C1 segment of cervical spinal cord (tissue), 14 donors: ENCODE results near the gene SLC4A8.
"Not testable (repeated sequence)": the region's sequence is repeated elsewhere in the genome, so short reads cannot be mapped to it uniquely, and the experiment has no call there.

ENCODE experiments used
- DNase-seq, 14 donors: peaks; one replicate each; lab custom pipeline; 2025; lab: John Stamatoyannopoulos, UW

The SLC4A8 gene

GRCh38 chr12:51475543-51475942 is 50.9 kb downstream of the SLC4A8 start:
- DNase-seq, result no peak

DNA sequence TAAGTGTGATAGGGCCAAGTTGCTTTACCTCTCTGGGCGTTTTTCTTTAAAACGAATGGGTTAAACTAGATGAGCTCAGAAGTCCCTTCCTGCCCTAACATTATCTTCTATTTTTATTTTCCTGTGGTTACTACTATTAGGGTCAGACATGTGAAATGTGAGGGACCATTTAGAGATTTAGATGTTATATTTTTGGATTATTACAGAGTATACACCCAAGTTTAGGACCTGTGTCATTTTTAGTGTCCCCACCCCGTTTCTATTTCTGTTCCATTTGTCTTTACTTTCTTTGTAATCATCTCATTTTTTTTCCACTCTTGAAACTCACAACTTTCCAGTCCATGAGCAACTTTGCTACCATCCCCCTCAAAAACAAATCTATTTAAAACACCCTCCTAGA is 56.3 kb downstream of the SLC4A8 start:
- DNase-seq, result no peak

GRCh38 chr12:51482929-51483697 is 58.5 kb downstream of the SLC4A8 start:
- no peak for DNase-seq

- DNase-seq, result no peak
Observed at GRCh38 chr12:51484119-51484518, 59.5 kb downstream of the SLC4A8 start.

- no peak for DNase-seq
Observed at GRCh38 chr12:51488281-51488680, 63.6 kb downstream of the SLC4A8 start.

- no peak for DNase-seq
Observed at GRCh38 chr12:51493281-51493680, 68.7 kb downstream of the SLC4A8 start.

DNA sequence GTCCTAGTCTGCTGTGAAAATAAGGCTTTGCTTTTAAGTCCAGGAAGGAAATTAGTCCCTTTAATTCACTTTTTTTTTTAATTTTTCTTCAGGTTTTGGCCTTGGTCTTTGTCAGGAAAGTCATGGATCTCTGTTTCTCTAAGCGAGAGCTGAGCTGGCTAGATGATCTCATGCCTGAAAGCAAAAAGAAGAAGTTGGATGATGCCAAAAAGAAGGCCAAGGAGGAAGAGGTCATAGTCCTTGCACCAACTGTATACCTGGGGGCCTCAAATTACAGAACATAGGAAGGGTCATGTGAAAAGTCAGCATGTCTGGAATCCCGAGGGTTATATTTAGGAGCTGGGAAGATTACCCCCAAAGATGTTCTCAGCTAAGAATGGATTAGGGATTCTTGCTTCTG is 72.3 kb downstream of the SLC4A8 start:
- DNase-seq, result no peak

GRCh38 chr12:51504851-51505250 is 80.2 kb downstream of the SLC4A8 start:
- no peak for DNase-seq

DNA sequence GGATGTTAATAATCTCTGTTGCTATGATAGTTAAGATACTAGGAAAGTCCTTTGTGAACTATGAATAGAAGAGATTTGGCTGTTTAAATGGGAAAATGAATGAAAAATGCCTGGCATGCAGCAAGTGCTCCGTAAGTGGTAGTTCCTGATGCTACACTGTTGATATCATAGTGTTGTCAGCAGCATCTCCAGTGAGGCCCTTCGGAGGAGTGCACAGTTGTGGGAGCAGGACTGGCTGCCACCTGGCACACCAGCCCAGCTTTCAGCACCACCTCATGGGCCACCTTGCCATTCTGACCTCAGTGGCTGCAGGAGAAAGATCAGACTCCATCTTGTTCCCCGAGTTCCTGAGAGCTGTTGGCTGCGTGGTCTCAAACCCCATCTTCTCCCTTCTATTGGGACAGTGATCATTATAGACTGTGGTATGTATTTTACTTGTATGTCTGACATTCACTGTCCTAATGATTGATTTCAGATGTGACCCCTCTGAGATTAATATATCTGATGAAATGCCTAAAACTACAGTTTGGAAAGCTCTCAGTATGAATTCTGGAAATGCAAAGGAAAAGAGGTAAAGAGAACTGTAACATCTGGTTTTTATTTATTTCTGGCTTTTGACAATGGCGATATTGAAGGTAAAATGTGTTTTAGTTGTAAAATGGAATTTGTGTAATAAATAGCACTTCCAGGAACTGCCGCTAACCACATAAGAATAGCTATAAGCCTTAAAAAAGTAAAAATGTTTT is 80.9 kb downstream of the SLC4A8 start:
- DNase-seq, result no peak

DNA sequence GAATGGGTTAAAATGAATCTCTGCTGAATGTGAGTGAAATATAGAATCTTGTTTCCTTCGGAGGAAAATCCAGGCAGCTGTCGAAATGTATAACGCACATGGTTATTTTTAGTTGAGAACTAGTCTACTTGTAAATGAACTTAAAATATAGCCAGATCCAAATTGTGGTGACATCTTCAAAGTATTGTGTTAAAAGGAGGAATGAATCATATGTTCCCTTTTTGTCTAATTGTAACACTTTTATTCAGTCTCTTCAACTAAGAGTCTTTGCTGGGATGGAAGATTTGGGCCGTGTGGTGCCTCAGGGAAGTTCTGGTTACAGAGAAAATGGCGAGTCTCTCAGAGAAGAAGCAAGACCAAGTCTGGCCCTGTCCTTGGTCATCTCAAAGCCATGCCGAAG is 82.5 kb downstream of the SLC4A8 start:
- DNase-seq, result no peak

DNA sequence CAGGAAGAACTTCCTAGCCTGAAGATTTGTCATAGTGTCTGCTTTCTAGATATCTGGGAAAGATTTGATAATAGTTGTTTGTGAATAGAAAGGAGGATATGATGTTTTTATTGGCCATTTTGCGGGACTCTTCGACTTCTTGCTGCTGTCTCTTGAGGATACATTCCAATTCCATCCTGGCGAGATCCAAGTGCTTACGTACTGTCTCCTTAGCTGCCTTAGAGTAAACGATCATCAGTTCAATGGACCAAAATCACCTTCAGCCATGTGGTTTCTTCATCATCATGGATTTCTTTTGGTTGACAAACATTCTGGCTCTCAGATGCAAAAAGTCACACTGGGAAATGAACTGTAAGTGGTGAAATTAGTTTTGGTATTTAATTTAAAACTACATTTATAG is 83.7 kb downstream of the SLC4A8 start:
- no peak for DNase-seq

- no peak for DNase-seq
Observed at GRCh38 chr12:51511546-51512260, 87.1 kb downstream of the SLC4A8 start.

DNA sequence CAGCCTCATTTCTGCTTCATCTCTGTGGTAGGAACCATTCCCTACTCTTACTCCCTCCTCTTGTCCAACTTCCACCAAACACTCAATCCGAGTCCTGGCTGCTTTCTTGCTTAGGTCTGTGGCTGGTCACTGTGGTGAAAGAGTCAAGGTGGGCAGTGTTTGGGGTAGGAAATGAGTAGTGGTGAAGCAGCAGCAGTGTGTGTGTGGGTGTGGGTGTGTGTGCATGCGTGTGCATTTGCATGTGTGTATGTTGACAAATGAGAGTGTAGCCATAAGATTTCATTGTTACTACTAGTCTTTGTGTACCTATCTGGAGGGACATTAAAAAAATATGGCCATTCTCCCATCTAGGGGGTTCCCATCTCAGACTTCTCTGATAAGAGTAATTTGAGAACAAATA is 87.8 kb downstream of the SLC4A8 start:
- no peak for DNase-seq

DNA sequence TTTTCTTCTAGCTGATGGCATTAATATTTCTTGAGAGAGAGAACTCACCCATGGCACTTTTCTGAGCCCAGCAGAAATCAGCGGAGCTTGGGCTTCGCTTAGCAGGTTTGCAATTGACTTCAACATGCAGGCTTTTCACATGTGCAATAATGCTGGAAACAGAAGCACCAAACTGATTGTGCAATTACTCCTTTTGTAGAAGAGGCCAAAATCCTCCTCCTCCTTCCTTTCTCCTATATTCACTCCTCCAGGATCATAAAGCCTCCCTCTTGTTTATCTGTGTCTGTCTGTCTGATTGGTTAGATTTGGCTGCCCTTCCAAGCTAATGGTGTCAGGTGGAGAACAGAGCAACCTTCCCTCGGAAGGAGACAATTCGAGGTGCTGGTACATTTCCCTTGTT is 90.4 kb downstream of the SLC4A8 start:
- DNase-seq, result not testable (repeated sequence)

DNA sequence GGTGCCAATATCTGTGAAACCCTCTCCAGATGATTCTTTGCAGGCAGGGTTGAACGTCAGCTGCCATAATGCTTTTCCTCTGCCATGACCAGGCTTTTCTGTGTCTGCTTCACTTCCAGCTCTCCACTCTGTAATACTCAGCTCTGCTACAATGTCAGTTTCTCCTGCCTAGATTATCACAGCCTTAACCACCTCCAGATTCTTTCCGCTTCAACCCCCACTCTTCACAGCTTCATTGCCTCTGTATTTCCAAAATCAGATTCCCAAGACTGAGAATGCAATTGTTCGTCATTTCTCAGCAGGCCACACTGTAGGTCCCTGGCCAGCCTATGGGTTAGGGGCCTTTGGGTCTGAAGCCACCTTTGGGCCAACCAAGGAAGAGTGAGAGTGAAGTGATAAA is 92.7 kb downstream of the SLC4A8 start:
- no peak for DNase-seq

DNA sequence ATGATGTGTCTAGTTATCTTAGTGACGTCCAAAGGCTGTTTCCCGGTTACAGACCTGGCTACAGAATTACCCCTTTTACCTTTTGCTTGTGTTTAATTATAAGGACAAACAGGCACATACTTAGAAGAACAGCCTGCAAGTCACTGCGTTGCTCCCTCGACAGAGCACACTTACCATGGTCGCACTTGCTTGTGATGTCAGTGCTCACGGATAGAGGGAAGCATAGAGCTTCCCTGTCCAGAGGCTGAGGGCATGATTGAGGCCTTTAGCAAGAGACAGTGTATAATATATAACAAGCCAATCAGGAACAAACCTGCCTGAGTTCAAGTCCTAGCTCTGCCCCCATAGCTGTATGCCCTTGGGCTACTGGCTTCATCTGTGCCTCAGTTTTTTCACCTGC is 93.2 kb downstream of the SLC4A8 start:
- DNase-seq, result no peak

GRCh38 chr12:51519755-51520154 is 95.1 kb downstream of the SLC4A8 start:
- no peak for DNase-seq

DNA sequence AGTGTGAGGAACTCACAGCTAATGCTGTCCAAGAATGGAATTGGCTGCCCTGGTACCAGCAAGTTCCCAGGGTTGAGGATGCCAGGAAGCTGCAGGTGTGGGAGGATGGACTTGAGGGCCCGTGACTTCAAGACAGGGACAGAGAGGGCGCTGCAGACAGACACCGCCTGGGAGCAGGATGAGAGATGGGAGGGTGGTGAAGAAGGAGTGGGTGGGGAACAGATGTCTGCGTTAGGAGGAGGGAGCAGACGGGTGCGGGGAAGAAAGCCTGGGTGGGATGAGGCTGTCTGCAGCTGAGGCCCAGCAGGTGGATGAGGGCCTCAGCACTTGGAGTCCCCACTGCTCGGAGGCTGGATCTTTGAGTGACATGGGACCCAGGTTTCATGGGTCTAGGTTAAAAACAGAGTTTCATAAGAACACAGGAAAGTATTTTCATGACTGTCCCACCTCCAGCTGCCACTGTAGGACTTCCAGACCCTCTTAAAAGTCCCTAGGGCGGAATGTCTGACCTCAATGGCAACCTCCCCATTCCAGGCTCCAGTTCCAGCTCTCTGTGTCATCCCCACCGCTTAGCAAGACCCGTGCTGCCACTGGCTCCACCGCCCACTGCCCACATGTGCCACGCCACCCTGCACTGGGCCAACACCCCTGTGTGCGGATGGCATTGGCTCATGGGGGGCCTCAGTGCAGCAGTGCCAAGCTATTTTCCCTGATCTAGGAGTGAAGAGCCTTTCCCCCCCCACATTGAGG is 96.1 kb downstream of the SLC4A8 start:
- DNase-seq, result no peak

- no peak for DNase-seq
Observed at GRCh38 chr12:51521554-51522276, 97.1 kb downstream of the SLC4A8 start.

GRCh38 chr12:51522696-51523095 is 98.1 kb downstream of the SLC4A8 start:
- no peak for DNase-seq

DNA sequence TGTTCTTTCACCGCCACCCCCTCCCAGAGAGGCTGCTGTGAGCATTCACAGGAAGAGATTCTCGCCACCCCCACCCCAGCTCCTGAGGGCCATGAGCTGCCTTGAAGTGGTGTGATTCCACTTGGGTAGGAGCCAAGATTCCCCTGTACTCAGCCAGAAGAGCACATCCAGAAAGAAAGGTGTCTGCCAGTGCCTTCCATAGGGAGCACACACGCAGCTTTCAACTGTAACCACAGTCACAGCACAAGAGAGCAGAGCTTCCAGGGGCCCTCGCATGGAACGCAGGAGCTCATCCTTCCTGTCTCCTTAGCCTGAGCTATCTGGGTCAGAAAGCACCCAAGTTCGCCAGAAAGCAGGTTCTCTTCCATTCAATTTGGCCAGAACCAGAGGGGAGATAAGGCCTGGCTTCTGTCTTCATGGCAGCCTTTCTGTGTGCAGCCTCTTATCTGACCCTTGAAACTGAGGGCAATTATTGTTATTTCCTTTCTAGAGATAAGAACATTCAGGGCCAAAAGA is 99.8 kb downstream of the SLC4A8 start:
- no peak for DNase-seq
